ENCODE data around the gene SORL1. TPM values are rescaled to one million over a fixed set of nuclear protein-coding genes. Genes with fewer than 3 reads are reported as not detected.
A peak's percentile ranks its signal among the peaks of the same experiment; 100 is the strongest.

The SORL1 gene
- polyA plus RNA-seq, 1 donor from 2014 or later, result 6.5 TPM

DNA sequence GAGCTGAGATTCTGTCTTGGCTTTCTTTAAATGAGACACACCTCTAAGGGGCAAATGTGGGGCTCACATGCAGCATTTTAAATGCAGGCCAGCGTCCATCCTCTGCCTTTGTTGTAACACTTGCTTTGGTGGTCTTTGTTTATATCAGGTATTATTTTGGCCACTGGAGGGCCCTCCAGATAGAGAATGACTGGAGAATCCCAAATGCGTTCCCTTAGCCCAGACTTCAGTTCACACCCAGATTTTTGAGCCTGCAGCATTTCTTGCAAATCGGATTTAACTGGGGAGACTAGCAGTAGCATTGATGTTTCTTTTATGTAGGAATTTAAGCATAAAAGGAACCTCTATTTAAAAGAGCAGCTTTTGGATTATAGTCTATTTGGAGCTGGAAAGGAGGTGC, 200.9 kb downstream of the SORL1 start:
- Histone ChIP-seq H2AFZ (ENCODE audit: low read depth, low read length) (no peak overlapping the region), H3K27ac (ENCODE audit: low read length) (no peak overlapping the region), H3F3A (ENCODE audit: insufficient read depth, low read length, poor library complexity, severe bottlenecking) (no peaks in the 10 kb centered on the region), H3K9me3 (ENCODE audit: low read length) (no peaks in the 10 kb centered on the region), H3K4me3 (ENCODE audit: low read length) (no peak overlapping the region), H3K27me3 (ENCODE audit: insufficient read depth, low read depth, low read length) (no peaks in the 10 kb centered on the region), H3K9ac (ENCODE audit: low read length) (no peak overlapping the region), H3K79me2 (replicated peaks; ENCODE audit: insufficient read depth, low read length) (no peaks in the 10 kb centered on the region), H3K4me2 (ENCODE audit: low read length) (no peak overlapping the region), H3K9me2 (ENCODE audit: insufficient read depth, low read length) (no peaks in the 10 kb centered on the region), H4K20me1 (ENCODE audit: insufficient read depth) (no peaks in the 10 kb centered on the region), H3K36me3 (ENCODE audit: insufficient read depth, low read length) (no peaks in the 10 kb centered on the region)
- TF ChIP-seq, protein P1, sequence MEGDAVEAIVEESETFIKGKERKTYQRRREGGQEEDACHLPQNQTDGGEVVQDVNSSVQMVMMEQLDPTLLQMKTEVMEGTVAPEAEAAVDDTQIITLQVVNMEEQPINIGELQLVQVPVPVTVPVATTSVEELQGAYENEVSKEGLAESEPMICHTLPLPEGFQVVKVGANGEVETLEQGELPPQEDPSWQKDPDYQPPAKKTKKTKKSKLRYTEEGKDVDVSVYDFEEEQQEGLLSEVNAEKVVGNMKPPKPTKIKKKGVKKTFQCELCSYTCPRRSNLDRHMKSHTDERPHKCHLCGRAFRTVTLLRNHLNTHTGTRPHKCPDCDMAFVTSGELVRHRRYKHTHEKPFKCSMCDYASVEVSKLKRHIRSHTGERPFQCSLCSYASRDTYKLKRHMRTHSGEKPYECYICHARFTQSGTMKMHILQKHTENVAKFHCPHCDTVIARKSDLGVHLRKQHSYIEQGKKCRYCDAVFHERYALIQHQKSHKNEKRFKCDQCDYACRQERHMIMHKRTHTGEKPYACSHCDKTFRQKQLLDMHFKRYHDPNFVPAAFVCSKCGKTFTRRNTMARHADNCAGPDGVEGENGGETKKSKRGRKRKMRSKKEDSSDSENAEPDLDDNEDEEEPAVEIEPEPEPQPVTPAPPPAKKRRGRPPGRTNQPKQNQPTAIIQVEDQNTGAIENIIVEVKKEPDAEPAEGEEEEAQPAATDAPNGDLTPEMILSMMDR (IDR thresholded peaks at IDR 0.05; ENCODE audit: poor library complexity, severe bottlenecking), result peak; percentile 77
- TF ChIP-seq EP300 (conservative IDR thresholded peaks at IDR 0.05; ENCODE audit: poor library complexity, severe bottlenecking) (no peak), MXI1 (conservative IDR thresholded peaks at IDR 0.05; ENCODE audit: poor library complexity, severe bottlenecking) (no peak), SMC3 (conservative IDR thresholded peaks at IDR 0.05; ENCODE audit: poor library complexity) (peak; percentile 78), EZH2 (IDR thresholded peaks at IDR 0.05; ENCODE audit: borderline replicate concordance, insufficient read depth, low read length, poor library complexity, severe bottlenecking) (no peak), RAD21 (conservative IDR thresholded peaks at IDR 0.05) (peak; percentile 78), POLR2AphosphoS5 (IDR thresholded peaks at IDR 0.05) (no peak), TAF1 (IDR thresholded peaks at IDR 0.05; ENCODE audit: low read depth) (no peak)
- TF ChIP-seq, protein P2, sequence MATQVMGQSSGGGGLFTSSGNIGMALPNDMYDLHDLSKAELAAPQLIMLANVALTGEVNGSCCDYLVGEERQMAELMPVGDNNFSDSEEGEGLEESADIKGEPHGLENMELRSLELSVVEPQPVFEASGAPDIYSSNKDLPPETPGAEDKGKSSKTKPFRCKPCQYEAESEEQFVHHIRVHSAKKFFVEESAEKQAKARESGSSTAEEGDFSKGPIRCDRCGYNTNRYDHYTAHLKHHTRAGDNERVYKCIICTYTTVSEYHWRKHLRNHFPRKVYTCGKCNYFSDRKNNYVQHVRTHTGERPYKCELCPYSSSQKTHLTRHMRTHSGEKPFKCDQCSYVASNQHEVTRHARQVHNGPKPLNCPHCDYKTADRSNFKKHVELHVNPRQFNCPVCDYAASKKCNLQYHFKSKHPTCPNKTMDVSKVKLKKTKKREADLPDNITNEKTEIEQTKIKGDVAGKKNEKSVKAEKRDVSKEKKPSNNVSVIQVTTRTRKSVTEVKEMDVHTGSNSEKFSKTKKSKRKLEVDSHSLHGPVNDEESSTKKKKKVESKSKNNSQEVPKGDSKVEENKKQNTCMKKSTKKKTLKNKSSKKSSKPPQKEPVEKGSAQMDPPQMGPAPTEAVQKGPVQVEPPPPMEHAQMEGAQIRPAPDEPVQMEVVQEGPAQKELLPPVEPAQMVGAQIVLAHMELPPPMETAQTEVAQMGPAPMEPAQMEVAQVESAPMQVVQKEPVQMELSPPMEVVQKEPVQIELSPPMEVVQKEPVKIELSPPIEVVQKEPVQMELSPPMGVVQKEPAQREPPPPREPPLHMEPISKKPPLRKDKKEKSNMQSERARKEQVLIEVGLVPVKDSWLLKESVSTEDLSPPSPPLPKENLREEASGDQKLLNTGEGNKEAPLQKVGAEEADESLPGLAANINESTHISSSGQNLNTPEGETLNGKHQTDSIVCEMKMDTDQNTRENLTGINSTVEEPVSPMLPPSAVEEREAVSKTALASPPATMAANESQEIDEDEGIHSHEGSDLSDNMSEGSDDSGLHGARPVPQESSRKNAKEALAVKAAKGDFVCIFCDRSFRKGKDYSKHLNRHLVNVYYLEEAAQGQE (IDR thresholded peaks at IDR 0.05; ENCODE audit: borderline replicate concordance), result no peak

DNA sequence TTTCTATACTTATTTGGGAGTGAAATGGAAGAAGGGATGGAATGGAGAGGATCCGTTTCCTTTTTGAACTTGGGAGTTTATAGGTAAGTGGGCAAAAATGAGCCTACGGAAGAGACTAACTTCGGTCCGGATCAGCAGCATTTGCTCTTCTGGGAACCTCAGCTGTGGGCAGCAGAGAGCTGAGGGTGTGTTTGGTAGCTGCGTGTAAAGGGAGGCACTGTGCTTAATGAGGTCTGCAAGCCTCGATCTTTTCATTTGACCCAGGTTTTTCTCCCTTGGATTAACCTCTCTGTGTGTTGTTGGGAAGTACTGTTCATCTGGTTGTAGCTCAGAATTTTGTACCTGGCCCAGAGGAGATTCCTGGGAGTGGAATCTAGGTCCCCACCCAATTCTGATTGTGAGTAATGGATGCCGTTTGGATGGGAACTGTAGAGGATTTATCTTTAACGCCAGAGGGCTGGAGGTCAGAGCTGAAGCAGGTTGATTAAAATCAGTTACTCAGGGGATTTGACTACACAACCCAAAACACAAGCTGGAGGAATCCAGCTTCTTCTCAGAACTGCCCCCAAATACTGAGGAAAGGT, 202.2 kb downstream of the SORL1 start:
- H3K4me3 ChIP-seq (ENCODE audit: low read length), result no peak overlapping the region

More for the DNA sequence above, 202.2 kb downstream of the SORL1 start:
- Histone ChIP-seq H3K4me2 (ENCODE audit: low read length) (no peak overlapping the region), H4K20me1 (ENCODE audit: insufficient read depth) (no peaks in the 10 kb centered on the region), H3K9me2 (ENCODE audit: insufficient read depth, low read length) (no peaks in the 10 kb centered on the region), H3K9me3 (ENCODE audit: low read length) (no peaks in the 10 kb centered on the region), H3K36me3 (ENCODE audit: insufficient read depth, low read length) (no peaks in the 10 kb centered on the region), H2AFZ (ENCODE audit: low read depth, low read length) (no peak overlapping the region), H3K79me2 (replicated peaks; ENCODE audit: insufficient read depth, low read length) (no peaks in the 10 kb centered on the region), H3K27me3 (ENCODE audit: insufficient read depth, low read depth, low read length) (no peaks in the 10 kb centered on the region), H3F3A (ENCODE audit: insufficient read depth, low read length, poor library complexity, severe bottlenecking) (no peaks in the 10 kb centered on the region), H3K27ac (ENCODE audit: low read length) (no peak overlapping the region), H3K9ac (ENCODE audit: low read length) (no peak overlapping the region)
- TF ChIP-seq EP300 (conservative IDR thresholded peaks at IDR 0.05; ENCODE audit: poor library complexity, severe bottlenecking) (no peak), TAF1 (IDR thresholded peaks at IDR 0.05; ENCODE audit: low read depth) (no peak), RAD21 (conservative IDR thresholded peaks at IDR 0.05) (no peak), SMC3 (conservative IDR thresholded peaks at IDR 0.05; ENCODE audit: poor library complexity) (no peak), POLR2AphosphoS5 (IDR thresholded peaks at IDR 0.05) (no peak), MXI1 (conservative IDR thresholded peaks at IDR 0.05; ENCODE audit: poor library complexity, severe bottlenecking) (no peak), EZH2 (IDR thresholded peaks at IDR 0.05; ENCODE audit: borderline replicate concordance, insufficient read depth, low read length, poor library complexity, severe bottlenecking) (no peak)
- TF ChIP-seq, protein P1 (IDR thresholded peaks at IDR 0.05; ENCODE audit: poor library complexity, severe bottlenecking), result no peak
- TF ChIP-seq, protein P2 (IDR thresholded peaks at IDR 0.05; ENCODE audit: borderline replicate concordance), result no peak

Measured in neural cell (in vitro differentiated cells).